ENCODE data around the gene ILDR1. TPM values are rescaled to one million over a fixed set of nuclear protein-coding genes. Genes with fewer than 3 reads are reported as not detected.

ILDR1 gene
- total RNA-seq, 1 donor from 2014 or later: 0.07 TPM

DNA sequence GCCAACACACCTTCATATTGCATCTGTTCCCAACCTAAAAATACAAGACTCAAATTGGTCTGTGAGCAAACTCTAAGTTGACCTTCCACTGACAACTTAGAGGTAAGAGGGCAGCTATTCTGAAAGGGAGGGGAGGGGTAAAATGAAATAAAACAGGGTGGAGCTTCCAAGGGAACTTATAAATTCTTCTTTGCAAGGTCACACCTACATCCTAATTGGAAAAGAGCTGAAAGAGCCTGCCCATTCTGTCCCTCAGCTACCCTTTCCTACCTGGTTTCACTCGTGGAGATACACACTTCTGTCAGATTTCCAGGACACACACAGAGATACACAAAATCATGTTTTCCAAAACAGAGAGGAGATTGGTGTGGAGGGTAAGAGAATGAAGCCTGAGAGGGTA is 1.0 kb downstream of the ILDR1 start:
- H2AFZ ChIP-seq (replicated peaks): no peak overlapping the region

GRCh38 chr3:122019493-122019892 is 2.6 kb downstream of the ILDR1 start:
- no peaks in the 10 kb centered on the region for H4K20me1 ChIP-seq (ENCODE audit: low read depth)
- H2AFZ ChIP-seq (replicated peaks): no peak overlapping the region
- no peak for DNase-seq (ENCODE audit: low spot score)
- H3K27me3 Mint-ChIP-seq (ENCODE audit: insufficient read depth, low read depth): peaks cover 7% of the 10 kb centered on the region
- no peaks in the 10 kb centered on the region for H3K9me3 Mint-ChIP-seq
- TF ChIP-seq EZH2 (IDR thresholded peaks at IDR 0.05): no peak
- TF ChIP-seq EZH2phosphoT487 (IDR thresholded peaks at IDR 0.05): no peak
- TF ChIP-seq CTCF (IDR thresholded peaks at IDR 0.05): no peak
- H3K9me3 ChIP-seq (ENCODE audit: low read depth): no peaks in the 10 kb centered on the region
- H3K4me3 Mint-ChIP-seq: no peak overlapping the region
- no peak overlapping the region for H3K4me3 ChIP-seq
- no peak overlapping the region for H3K4me2 ChIP-seq
- H3K4me1 Mint-ChIP-seq: peaks cover 5% of the 10 kb centered on the region
- no peaks in the 10 kb centered on the region for H3K36me3 ChIP-seq
- no peaks in the 10 kb centered on the region for H3K36me3 Mint-ChIP-seq
- no peak overlapping the region for H3K27ac Mint-ChIP-seq
- no peaks in the 10 kb centered on the region for H3K4me1 ChIP-seq
- no peak overlapping the region for H3K9ac ChIP-seq
- peaks cover 26% of the 10 kb centered on the region for H3K27me3 ChIP-seq
- no peak overlapping the region for H3K27ac ChIP-seq
- no peaks in the 10 kb centered on the region for H3K79me2 ChIP-seq (ENCODE audit: low read depth)
- no peaks in the 10 kb centered on the region for H3F3A ChIP-seq (ENCODE audit: low read depth)

More for the DNA sequence above, 1.0 kb downstream of the ILDR1 start:
- peaks cover 5% of the 10 kb centered on the region for H3K4me1 Mint-ChIP-seq
- no peak overlapping the region for H3K27ac Mint-ChIP-seq
- no peaks in the 10 kb centered on the region for H3F3A ChIP-seq (ENCODE audit: low read depth)
- H3K4me3 ChIP-seq: no peak overlapping the region
- H3K27me3 ChIP-seq: peaks cover 26% of the 10 kb centered on the region
- TF ChIP-seq EZH2 (IDR thresholded peaks at IDR 0.05) (no peak), EZH2phosphoT487 (IDR thresholded peaks at IDR 0.05) (no peak), CTCF (IDR thresholded peaks at IDR 0.05) (no peak)
- no peaks in the 10 kb centered on the region for H3K9me3 Mint-ChIP-seq
- no peak overlapping the region for H3K27ac ChIP-seq
- H4K20me1 ChIP-seq (ENCODE audit: low read depth): no peaks in the 10 kb centered on the region
- no peak overlapping the region for H3K9ac ChIP-seq
- H3K79me2 ChIP-seq (ENCODE audit: low read depth): no peaks in the 10 kb centered on the region
- H3K27me3 Mint-ChIP-seq (ENCODE audit: insufficient read depth, low read depth): peaks cover 7% of the 10 kb centered on the region
- no peaks in the 10 kb centered on the region for H3K4me1 ChIP-seq
- H3K36me3 ChIP-seq: no peaks in the 10 kb centered on the region
- no peak overlapping the region for H3K4me3 Mint-ChIP-seq
- no peaks in the 10 kb centered on the region for H3K36me3 Mint-ChIP-seq
- no peak for DNase-seq (ENCODE audit: low spot score)
- no peak overlapping the region for H3K4me2 ChIP-seq
- H3K9me3 ChIP-seq (ENCODE audit: low read depth): no peaks in the 10 kb centered on the region

GRCh38 chr3:122014741-122015140 is 7.3 kb downstream of the ILDR1 start:
- Histone ChIP-seq H3K4me2 (no peak overlapping the region), H3K9ac (no peak overlapping the region), H4K20me1 (ENCODE audit: low read depth) (no peaks in the 10 kb centered on the region), H3K27ac (no peak overlapping the region), H2AFZ (replicated peaks) (no peak overlapping the region), H3K9me3 (ENCODE audit: low read depth) (no peaks in the 10 kb centered on the region), H3K36me3 (no peaks in the 10 kb centered on the region), H3K27me3 (no peaks in the 10 kb centered on the region), H3K4me1 (no peaks in the 10 kb centered on the region), H3F3A (ENCODE audit: low read depth) (no peaks in the 10 kb centered on the region), H3K79me2 (ENCODE audit: low read depth) (no peaks in the 10 kb centered on the region), H3K4me3 (no peak overlapping the region)
- H3K4me1 Mint-ChIP-seq: no peaks in the 10 kb centered on the region
- peaks cover 5% of the 10 kb centered on the region for H3K27me3 Mint-ChIP-seq (ENCODE audit: insufficient read depth, low read depth)
- no peak overlapping the region for H3K4me3 Mint-ChIP-seq
- TF ChIP-seq CTCF (IDR thresholded peaks at IDR 0.05) (no peak), EZH2 (IDR thresholded peaks at IDR 0.05) (no peak), EZH2phosphoT487 (IDR thresholded peaks at IDR 0.05) (no peak)
- no peak overlapping the region for H3K27ac Mint-ChIP-seq
- H3K36me3 Mint-ChIP-seq: no peaks in the 10 kb centered on the region
- no peak for DNase-seq (ENCODE audit: low spot score)
- H3K9me3 Mint-ChIP-seq: no peaks in the 10 kb centered on the region
